ENCODE results near the gene POLR1E.
A peak's percentile ranks its signal among the peaks of the same experiment; 100 is the strongest.
"Not testable (repeated sequence)": the region's sequence is repeated elsewhere in the genome, so short reads cannot be mapped to it uniquely, and the experiment has no call there.

POLR1E gene

GRCh38 chr9:37504605-37505004, 18.9 kb downstream of the POLR1E start:
- no peak for DNase-seq

GRCh38 chr9:37507566-37508134, 21.9 kb downstream of the POLR1E start:
- DNase-seq: no peak

GRCh38 chr9:37508135-37508833, 22.5 kb downstream of the POLR1E start:
- no peak for DNase-seq

- DNase-seq: no peak
Observed at GRCh38 chr9:37508834-37509206, 23.1 kb downstream of the POLR1E start.

GRCh38 chr9:37509536-37509935, 23.8 kb downstream of the POLR1E start:
- no peak for DNase-seq

- not testable (repeated sequence) for DNase-seq
Observed at GRCh38 chr9:37510053-37510452, 24.3 kb downstream of the POLR1E start.

GRCh38 chr9:37511016-37512010, 25.6 kb downstream of the POLR1E start:
- DNase-seq: peak; percentile 29

GRCh38 chr9:37512437-37512836, 26.7 kb downstream of the POLR1E start:
- no peak for DNase-seq

GRCh38 chr9:37514415-37514814, 28.7 kb downstream of the POLR1E start:
- not testable (repeated sequence) for DNase-seq

GRCh38 chr9:37514999-37515398, 29.3 kb downstream of the POLR1E start:
- DNase-seq: no peak

- no peak for DNase-seq
Observed at GRCh38 chr9:37515620-37516258, 30.0 kb downstream of the POLR1E start.

- DNase-seq: no peak
Observed at GRCh38 chr9:37517923-37518322, 32.2 kb downstream of the POLR1E start.

- no peak for DNase-seq
Observed at GRCh38 chr9:37520641-37521040, 34.9 kb downstream of the POLR1E start.

- DNase-seq: no peak
Observed at GRCh38 chr9:37521111-37521510, 35.4 kb downstream of the POLR1E start.

GRCh38 chr9:37522971-37523370, 37.2 kb downstream of the POLR1E start:
- peak; percentile 48 for DNase-seq

GRCh38 chr9:37523916-37524315, 38.2 kb downstream of the POLR1E start:
- no peak for DNase-seq

- no peak for DNase-seq
Observed at GRCh38 chr9:37528652-37529471, 43.1 kb downstream of the POLR1E start.

- DNase-seq: no peak
Observed at GRCh38 chr9:37531699-37532098, 46.0 kb downstream of the POLR1E start.

- no peak for DNase-seq
Observed at GRCh38 chr9:37534412-37534811, 48.7 kb downstream of the POLR1E start.

GRCh38 chr9:37534901-37535300, 49.2 kb downstream of the POLR1E start:
- DNase-seq: no peak

- no peak for DNase-seq
Observed at GRCh38 chr9:37538099-37538498, 52.4 kb downstream of the POLR1E start.

GRCh38 chr9:37539634-37540033, 53.9 kb downstream of the POLR1E start:
- DNase-seq: no peak

All from hematopoietic multipotent progenitor cell treated with erythropoietin and hydrocortisone succinate and interleukin-3 and kit ligand, for 8 days (in vitro differentiated cells).